BLaER1 treated with 17β-estradiol and CSF1 and Interleukin-3, amounts not matched to agents 10 nM and 100 nM (cell line): ENCODE data around the gene FRMD3.

Source experiments
- H3K27ac ChIP-seq, 11 experiments: shearing (Covaris generic); formaldehyde crosslinking; 2 replicates each; pipeline ENCODE4 v1.8.1; 2022
- H3K27me3 ChIP-seq, 11 experiments: shearing (Covaris generic); formaldehyde crosslinking; 2 replicates each; pipeline ENCODE4 v1.8.1; 2022
- H3K36me3 ChIP-seq, 11 experiments: shearing (Covaris generic); formaldehyde crosslinking; 2 replicates each; pipeline ENCODE4 v1.8.1; 2022
- H3K4me1 ChIP-seq, 10 experiments: shearing (Covaris generic); formaldehyde crosslinking; 2 replicates each; pipeline ENCODE4 v1.8.1; 2022
- H3K4me2 ChIP-seq, 11 experiments: shearing (Covaris generic); formaldehyde crosslinking; 2 replicates each; pipeline ENCODE4 v1.8.1; 2022
- H3K4me3 ChIP-seq, 10 experiments: shearing (Covaris generic); formaldehyde crosslinking; 2 replicates each; pipeline ENCODE4 v1.8.1; 2022
- H3K9ac ChIP-seq, 11 experiments: shearing (Covaris generic); formaldehyde crosslinking; 2 replicates each; pipeline ENCODE4 v1.8.1; 2022
- H3K9me3 ChIP-seq, 11 experiments: shearing (Covaris generic); formaldehyde crosslinking; replicated peaks in 1 of 11; 2 replicates each; pipeline ENCODE4 v1.8.1; 2022
- H4K20me1 ChIP-seq, 11 experiments: shearing (Covaris generic); formaldehyde crosslinking; 2 replicates each; pipeline ENCODE4 v1.8.1; 2022
- Cebpa-rat ChIP-seq, 11 experiments: shearing (Covaris generic); IDR thresholded peaks; 2 replicates each; pipeline ENCODE4 v1.8.1; 2022

The FRMD3 gene

DNA sequence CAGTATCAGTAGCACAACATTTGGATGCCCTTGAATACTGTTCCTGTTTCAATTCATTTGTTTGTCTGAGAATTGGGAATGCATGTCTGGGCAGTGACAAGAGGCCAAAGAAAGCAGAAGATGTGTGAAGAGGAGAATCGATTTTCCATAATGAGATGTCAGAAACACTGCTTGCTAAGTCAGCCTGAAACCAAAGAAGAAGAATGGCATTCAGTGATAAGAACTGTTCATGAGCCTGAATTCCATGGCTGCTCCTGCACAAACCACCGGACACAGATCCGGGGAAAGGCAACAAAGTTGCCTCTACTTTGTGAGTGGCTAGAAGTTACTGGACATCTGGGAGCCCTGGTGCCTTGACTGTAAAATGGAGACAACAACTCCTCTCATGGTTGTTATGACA lies 268.1 kb downstream of the FRMD3 start:
- H3K4me2 ChIP-seq, result no peak overlapping the region
- no peaks in the 10 kb centered on the region for H3K27me3 ChIP-seq
- peaks cover 0 to 9% (median 4%) of the 10 kb centered on the region in 11 experiments; a peak in 4 of 22 replicates for H3K9me3 ChIP-seq
- H3K9ac ChIP-seq, result no peak overlapping the region
- no peak for TF ChIP-seq Cebpa-rat (IDR thresholded peaks at IDR 0.05)
- no peak overlapping the region for H3K4me3 ChIP-seq
- no peak overlapping the region for H3K27ac ChIP-seq
- H3K4me1 ChIP-seq, result no peaks in the 10 kb centered on the region
- no peaks in the 10 kb centered on the region for H3K36me3 ChIP-seq
- no peaks in the 10 kb centered on the region for H4K20me1 ChIP-seq

GRCh38 chr9:83267741-83268140 lies 270.5 kb downstream of the FRMD3 start:
- H3K4me1 ChIP-seq, result no peaks in the 10 kb centered on the region
- no peaks in the 10 kb centered on the region for H3K27me3 ChIP-seq
- H3K36me3 ChIP-seq, result no peaks in the 10 kb centered on the region
- no peak overlapping the region for H3K27ac ChIP-seq
- no peak for TF ChIP-seq Cebpa-rat (IDR thresholded peaks at IDR 0.05)
- no peak overlapping the region for H3K4me2 ChIP-seq
- H3K9ac ChIP-seq, result no peak overlapping the region
- no peaks in the 10 kb centered on the region for H4K20me1 ChIP-seq
- peaks cover 0 to 9% (median 4%) of the 10 kb centered on the region in 11 experiments; a peak in 4 of 22 replicates for H3K9me3 ChIP-seq
- no peak overlapping the region for H3K4me3 ChIP-seq

DNA sequence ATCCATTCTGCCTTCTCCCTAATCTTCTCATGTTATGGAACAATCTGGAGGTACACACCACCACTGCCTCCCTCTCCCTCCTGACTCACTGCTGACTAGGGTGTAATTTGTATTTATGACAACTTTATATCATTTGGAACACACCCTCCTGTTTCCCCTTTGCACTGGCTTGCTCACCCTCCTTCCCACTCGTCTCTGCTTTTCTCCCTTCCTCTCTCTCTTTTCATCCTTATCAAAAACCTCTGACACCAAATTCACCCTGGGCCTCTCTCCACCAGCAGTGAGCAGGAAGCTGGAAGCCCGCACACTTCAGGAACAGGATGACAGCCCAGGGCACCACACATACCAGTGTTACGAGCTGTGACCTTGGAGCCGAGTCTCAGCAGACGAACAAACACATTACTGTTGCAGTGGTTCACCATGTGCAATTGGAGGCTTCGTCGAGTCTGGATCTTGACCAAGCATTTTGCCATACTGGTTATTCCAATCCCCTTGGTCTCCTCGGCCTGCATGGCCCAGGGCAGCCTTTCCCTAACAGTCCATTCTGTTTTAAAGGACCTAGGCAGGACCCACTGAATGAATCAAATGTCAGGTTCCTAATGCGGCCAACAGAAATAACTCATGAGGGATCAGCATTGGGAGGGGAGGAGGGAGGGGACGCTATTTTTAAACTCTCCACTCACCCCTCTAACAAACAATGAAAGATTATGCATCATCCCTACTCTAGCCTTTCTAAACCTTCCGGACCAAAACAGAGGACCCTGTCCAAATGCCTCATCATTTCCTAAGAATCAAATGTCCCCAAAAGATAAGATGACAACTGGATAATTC lies 271.3 kb downstream of the FRMD3 start:
- Histone ChIP-seq H3K4me3 (no peak overlapping the region), H3K4me2 (0 out of 22 replicates have a peak overlapping the region, but pooled peaks of 1 of the 11 experiments have one; percentile 11), H3K27me3 (no peaks in the 10 kb centered on the region), H3K27ac (no peak overlapping the region), H3K4me1 (no peaks in the 10 kb centered on the region), H3K36me3 (no peaks in the 10 kb centered on the region), H3K9ac (no peak overlapping the region), H3K9me3 (peaks cover 0 to 3% (median under 1%) of the 10 kb centered on the region in 11 experiments; a peak in 3 of 22 replicates), H4K20me1 (no peaks in the 10 kb centered on the region)
- no peak for TF ChIP-seq Cebpa-rat (IDR thresholded peaks at IDR 0.05)

DNA sequence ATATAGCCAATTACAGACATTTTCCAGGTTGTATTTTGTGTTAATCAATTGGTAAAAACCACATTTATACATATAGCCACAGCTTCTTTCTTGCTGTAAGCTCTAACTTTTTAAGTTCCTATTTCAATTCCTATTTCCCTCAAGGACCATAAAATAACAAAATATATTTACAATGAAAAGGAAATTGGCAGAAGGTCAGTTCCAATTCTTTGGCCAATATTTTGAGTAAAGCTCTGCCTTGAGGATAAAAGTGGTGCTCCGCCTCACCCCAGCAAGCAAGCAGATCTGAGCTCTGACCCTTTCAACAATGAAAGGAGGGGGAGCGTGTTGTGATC lies 271.9 kb downstream of the FRMD3 start:
- Histone ChIP-seq H3K4me2 (0 out of 22 replicates have a peak overlapping the region, but pooled peaks of 1 of the 11 experiments have one; percentile 11), H3K27me3 (no peaks in the 10 kb centered on the region), H3K4me1 (no peaks in the 10 kb centered on the region), H3K9me3 (no peaks in the 10 kb centered on the region), H3K9ac (no peak overlapping the region), H3K27ac (no peak overlapping the region), H4K20me1 (no peaks in the 10 kb centered on the region), H3K4me3 (no peak overlapping the region), H3K36me3 (no peaks in the 10 kb centered on the region)
- TF ChIP-seq Cebpa-rat (IDR thresholded peaks at IDR 0.05), result no peak

DNA sequence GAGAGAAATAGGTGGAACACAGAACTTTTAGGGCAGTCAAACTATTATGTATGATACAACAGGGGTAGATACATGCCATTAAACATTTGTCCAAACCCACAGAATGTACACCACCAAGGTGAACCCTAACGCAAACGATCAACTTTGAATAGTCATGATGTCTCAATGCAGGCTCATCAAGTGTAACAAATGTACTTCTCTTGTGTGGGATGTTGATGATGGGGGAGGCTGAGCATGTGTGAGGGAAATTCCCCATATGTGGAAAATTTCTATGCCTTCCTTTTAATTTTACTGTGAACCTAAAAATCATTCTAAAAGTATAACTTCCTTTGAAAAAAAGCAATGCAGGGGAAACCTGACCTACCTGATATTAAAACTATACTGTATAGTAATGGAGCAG lies 273.9 kb downstream of the FRMD3 start:
- Histone ChIP-seq H4K20me1 (no peaks in the 10 kb centered on the region), H3K9ac (no peak overlapping the region), H3K4me2 (no peak overlapping the region), H3K9me3 (no peaks in the 10 kb centered on the region), H3K4me1 (no peaks in the 10 kb centered on the region), H3K27ac (no peak overlapping the region), H3K4me3 (no peak overlapping the region), H3K27me3 (no peaks in the 10 kb centered on the region), H3K36me3 (no peaks in the 10 kb centered on the region)
- no peak for TF ChIP-seq Cebpa-rat (IDR thresholded peaks at IDR 0.05)

DNA sequence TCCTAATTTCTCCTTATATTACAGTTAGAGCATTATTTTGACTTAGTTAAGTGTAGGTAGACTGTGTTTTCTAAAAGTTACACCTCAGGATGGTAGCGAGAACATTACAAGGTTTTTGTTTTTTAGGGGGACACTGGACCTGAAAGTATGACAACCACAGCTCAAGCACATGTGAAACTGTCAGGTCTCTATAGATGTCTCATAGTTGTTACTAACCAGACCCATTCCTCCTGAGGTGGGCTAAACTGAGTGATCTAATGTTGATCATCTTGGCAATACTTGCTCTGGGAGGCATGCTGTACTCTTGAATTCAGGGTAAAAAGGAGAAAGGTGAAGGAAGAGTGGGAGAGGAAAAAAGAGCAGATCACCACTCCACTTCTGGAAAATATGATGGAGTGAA lies 278.6 kb downstream of the FRMD3 start:
- Histone ChIP-seq H3K27ac (no peak overlapping the region), H3K4me2 (no peak overlapping the region), H4K20me1 (no peaks in the 10 kb centered on the region), H3K36me3 (no peaks in the 10 kb centered on the region), H3K9ac (no peak overlapping the region), H3K27me3 (no peaks in the 10 kb centered on the region), H3K4me1 (no peaks in the 10 kb centered on the region), H3K4me3 (no peak overlapping the region), H3K9me3 (0 out of 22 replicates have a peak, but pooled peaks cover 0 to 4% (median 0%) of the 10 kb centered on the region in 11 experiments)
- TF ChIP-seq Cebpa-rat (IDR thresholded peaks at IDR 0.05), result no peak

GRCh38 chr9:83257937-83258891 lies 280.0 kb downstream of the FRMD3 start:
- H4K20me1 ChIP-seq, result no peaks in the 10 kb centered on the region
- peaks cover 0 to 5% (median 2%) of the 10 kb centered on the region in 11 experiments; a peak in 12 of 22 replicates for H3K9me3 ChIP-seq
- no peaks in the 10 kb centered on the region for H3K36me3 ChIP-seq
- no peak overlapping the region for H3K27ac ChIP-seq
- H3K4me1 ChIP-seq, result no peaks in the 10 kb centered on the region
- H3K4me2 ChIP-seq, result no peak overlapping the region
- no peak for TF ChIP-seq Cebpa-rat (IDR thresholded peaks at IDR 0.05)
- no peaks in the 10 kb centered on the region for H3K27me3 ChIP-seq
- no peak overlapping the region for H3K4me3 ChIP-seq
- no peak overlapping the region for H3K9ac ChIP-seq

GRCh38 chr9:83247732-83248131 lies 290.5 kb downstream of the FRMD3 start:
- H3K27me3 ChIP-seq, result no peaks in the 10 kb centered on the region
- no peaks in the 10 kb centered on the region for H4K20me1 ChIP-seq
- no peak for TF ChIP-seq Cebpa-rat (IDR thresholded peaks at IDR 0.05)
- no peak overlapping the region for H3K9ac ChIP-seq
- H3K36me3 ChIP-seq, result no peaks in the 10 kb centered on the region
- no peak overlapping the region for H3K27ac ChIP-seq
- H3K4me1 ChIP-seq, result no peaks in the 10 kb centered on the region
- H3K4me2 ChIP-seq, result no peak overlapping the region
- no peak overlapping the region for H3K4me3 ChIP-seq
- peaks cover 22 to 35% (median 26%) of the 10 kb centered on the region in 11 experiments for H3K9me3 ChIP-seq

DNA sequence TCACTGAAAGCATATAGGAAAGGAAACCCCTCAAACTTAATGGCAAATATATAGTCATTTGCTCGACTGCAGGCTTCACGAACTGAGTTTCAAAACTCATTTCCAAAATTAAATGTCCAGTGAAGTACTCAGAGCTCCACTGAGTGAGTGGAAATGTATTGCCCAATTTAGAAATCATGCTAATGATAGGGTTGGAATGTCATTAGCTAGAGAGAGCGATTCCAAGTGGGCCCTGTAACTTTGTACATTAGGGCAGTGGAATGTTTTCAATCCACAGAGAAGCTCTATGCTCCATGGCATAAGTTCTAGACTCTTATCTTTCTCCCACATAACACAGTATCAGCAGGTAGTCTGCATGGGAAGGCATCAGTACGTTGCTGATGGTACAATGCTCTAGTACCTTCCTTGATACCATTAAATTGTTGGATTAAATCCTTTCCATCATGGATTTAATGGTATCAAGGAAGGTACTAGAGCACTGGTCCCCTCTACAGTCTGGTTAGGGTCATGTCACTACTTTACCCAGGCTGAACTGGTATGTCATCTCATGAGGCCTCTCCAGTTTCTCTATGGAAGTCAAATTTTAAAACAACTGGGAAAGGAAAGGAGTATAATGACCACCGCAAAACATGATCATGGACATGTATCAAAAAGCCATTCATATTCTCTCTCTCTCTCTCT lies 292.1 kb downstream of the FRMD3 start:
- Histone ChIP-seq H3K4me2 (no peak overlapping the region), H3K36me3 (no peaks in the 10 kb centered on the region), H4K20me1 (no peaks in the 10 kb centered on the region)

More for the DNA sequence above, 292.1 kb downstream of the FRMD3 start:
- Histone ChIP-seq H3K9me3 (peaks cover 6 to 19% (median 10%) of the 10 kb centered on the region in 11 experiments; a peak in 21 of 22 replicates), H3K4me3 (no peak overlapping the region), H3K27me3 (no peaks in the 10 kb centered on the region), H3K27ac (no peak overlapping the region), H3K9ac (no peak overlapping the region), H3K4me1 (peaks cover 0 to 2% (median 0%) of the 10 kb centered on the region in 10 experiments; a peak in 4 of 20 replicates)
- TF ChIP-seq Cebpa-rat (IDR thresholded peaks at IDR 0.05), result no peak
